MM.1S (cell line): ENCODE measurements around the gene KCNK10.

ENCODE experiments used
- DNase-seq: peaks from one replicate; pipeline ENCODE4 v3.0.0-alpha.2; 2015
- H2AFZ ChIP-seq: fragments of 300-600 bp; sonication (generic); 2 replicates; pipeline ENCODE4 v1.6.0; 2016; ENCODE audit warnings: antibody characterized with exemption, low read length
- H3F3A ChIP-seq: fragments of 300-600 bp; sonication (generic); 2 replicates; pipeline ENCODE4 v1.6.1; 2016; ENCODE audit warnings: mild to moderate bottlenecking, antibody characterized with exemption, low read length, moderate library complexity, mixed read lengths; ENCODE audit not compliant: insufficient read depth
- H3K27ac ChIP-seq: fragments of 300-600 bp; sonication (generic); 2 replicates; pipeline ENCODE4 v1.5.1; 2016; ENCODE audit warnings: mild to moderate bottlenecking, low read length
- H3K27me3 ChIP-seq: fragments of 300-600 bp; sonication (generic); replicated peaks from 2 replicates; pipeline ENCODE4 v1.6.0; 2016; ENCODE audit warnings: low read length; ENCODE audit not compliant: insufficient read depth
- H3K36me3 ChIP-seq: fragments of 300-600 bp; sonication (generic); replicated peaks from 2 replicates; pipeline ENCODE4 v1.6.1; 2016; ENCODE audit warnings: mild to moderate bottlenecking, low read length, mixed read lengths; ENCODE audit not compliant: insufficient read depth
- H3K4me1 ChIP-seq: fragments of 300-600 bp; sonication (generic); 2 replicates; pipeline ENCODE4 v1.6.1; 2016; ENCODE audit warnings: low read length, mixed read lengths
- H3K4me2 ChIP-seq: fragments of 300-600 bp; sonication (generic); 2 replicates; pipeline ENCODE4 v1.6.0; 2016; ENCODE audit warnings: low read depth, low read length
- H3K4me3 ChIP-seq: fragments of 300-600 bp; sonication (generic); 2 replicates; pipeline ENCODE4 v1.5.1; 2016; ENCODE audit warnings: low read length, mixed read lengths
- H3K79me2 ChIP-seq: fragments of 300-600 bp; sonication (generic); 2 replicates; pipeline ENCODE4 v1.6.1; 2016; ENCODE audit warnings: mixed run types, low read length, mixed read lengths
- H3K9ac ChIP-seq: fragments of 300-600 bp; sonication (generic); 2 replicates; pipeline ENCODE4 v1.6.1; 2016; ENCODE audit warnings: low read length, mixed read lengths
- H3K9me2 ChIP-seq: fragments of 300-600 bp; sonication (generic); replicated peaks from 2 replicates; pipeline ENCODE4 v1.6.1; 2016; ENCODE audit warnings: mild to moderate bottlenecking, low read length, mixed read lengths; ENCODE audit not compliant: insufficient read depth
- H3K9me3 ChIP-seq: fragments of 300-600 bp; sonication (generic); replicated peaks from 2 replicates; pipeline ENCODE4 v1.6.1; 2016; ENCODE audit warnings: mild to moderate bottlenecking, low read length, mixed read lengths; ENCODE audit not compliant: insufficient read depth
- H4K20me1 ChIP-seq: fragments of 300-600 bp; sonication (generic); 2 replicates; pipeline ENCODE4 v1.6.1; 2016; ENCODE audit warnings: mild to moderate bottlenecking, low read length, moderate library complexity, mixed read lengths; ENCODE audit not compliant: insufficient read depth
- EZH2 ChIP-seq: fragments of 300-600 bp; sonication (generic); optimal IDR thresholded peaks from 2 replicates; pipeline ENCODE3; 2017; ENCODE audit warnings: low read depth, mild to moderate bottlenecking, antibody characterized with exemption, low read length, mixed read lengths
- EZH2phosphoT487 ChIP-seq: fragments of 300-600 bp; sonication (generic); IDR thresholded peaks from 2 replicates; pipeline ENCODE4 v1.6.1; 2018; ENCODE audit warnings: antibody characterized with exemption, low read length
- TF ChIP-seq, protein P1 (sequence below): fragments of 300-600 bp; sonication (generic); IDR thresholded peaks from 2 replicates; pipeline ENCODE4 v1.5.1; 2016; ENCODE audit warnings: antibody characterized with exemption, low read length, mixed read lengths

Gene KCNK10

DNA sequence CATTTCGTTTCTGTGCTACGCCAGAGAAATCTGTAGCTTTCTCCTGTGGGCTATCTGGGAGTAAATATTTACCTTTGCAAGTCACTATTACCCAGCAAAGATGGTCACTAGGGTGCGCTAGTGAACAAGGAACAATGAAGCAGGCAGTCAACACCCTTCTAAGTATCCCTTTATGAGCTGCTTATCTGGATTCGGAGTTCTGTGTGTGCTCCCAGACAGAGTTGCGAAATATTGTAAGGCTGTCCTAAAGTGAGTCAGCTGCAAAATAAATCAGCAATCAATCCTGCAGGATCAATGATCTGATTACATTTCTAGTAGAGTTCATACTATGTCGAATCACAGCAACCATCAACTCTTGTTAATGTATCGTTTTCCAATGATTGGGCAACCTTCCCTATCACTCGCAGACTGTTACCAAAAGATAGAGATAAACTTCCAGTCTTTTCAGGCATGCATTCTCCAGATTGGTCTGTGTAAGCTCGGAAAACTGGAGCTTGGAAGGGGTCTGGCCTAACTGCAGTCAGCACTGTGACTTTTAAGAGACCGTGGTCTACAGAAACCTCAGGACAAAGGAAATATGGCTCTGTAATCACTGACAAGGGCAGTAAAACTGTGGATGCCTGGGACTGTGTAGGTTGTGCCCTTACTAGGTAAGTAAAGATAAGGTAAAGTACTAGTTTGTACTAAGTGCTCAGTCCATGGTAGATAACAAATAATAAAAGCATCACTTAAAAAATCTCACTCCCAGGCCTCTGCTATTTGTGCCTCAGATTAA is 133.5 kb downstream of the KCNK10 start:
- no peaks in the 10 kb centered on the region for H4K20me1 ChIP-seq
- no peaks in the 10 kb centered on the region for H3K9me3 ChIP-seq
- TF ChIP-seq EZH2phosphoT487 (no peak), EZH2 (no peak)
- TF ChIP-seq, protein P1, sequence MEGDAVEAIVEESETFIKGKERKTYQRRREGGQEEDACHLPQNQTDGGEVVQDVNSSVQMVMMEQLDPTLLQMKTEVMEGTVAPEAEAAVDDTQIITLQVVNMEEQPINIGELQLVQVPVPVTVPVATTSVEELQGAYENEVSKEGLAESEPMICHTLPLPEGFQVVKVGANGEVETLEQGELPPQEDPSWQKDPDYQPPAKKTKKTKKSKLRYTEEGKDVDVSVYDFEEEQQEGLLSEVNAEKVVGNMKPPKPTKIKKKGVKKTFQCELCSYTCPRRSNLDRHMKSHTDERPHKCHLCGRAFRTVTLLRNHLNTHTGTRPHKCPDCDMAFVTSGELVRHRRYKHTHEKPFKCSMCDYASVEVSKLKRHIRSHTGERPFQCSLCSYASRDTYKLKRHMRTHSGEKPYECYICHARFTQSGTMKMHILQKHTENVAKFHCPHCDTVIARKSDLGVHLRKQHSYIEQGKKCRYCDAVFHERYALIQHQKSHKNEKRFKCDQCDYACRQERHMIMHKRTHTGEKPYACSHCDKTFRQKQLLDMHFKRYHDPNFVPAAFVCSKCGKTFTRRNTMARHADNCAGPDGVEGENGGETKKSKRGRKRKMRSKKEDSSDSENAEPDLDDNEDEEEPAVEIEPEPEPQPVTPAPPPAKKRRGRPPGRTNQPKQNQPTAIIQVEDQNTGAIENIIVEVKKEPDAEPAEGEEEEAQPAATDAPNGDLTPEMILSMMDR, result peak; percentile 52
- H3K79me2 ChIP-seq, result no peaks in the 10 kb centered on the region
- H3K27ac ChIP-seq, result no peak overlapping the region
- 0 out of 2 replicates have a peak overlapping the region, but pooled peaks have one; percentile 45 for H2AFZ ChIP-seq
- no peak overlapping the region for H3K4me3 ChIP-seq
- H3K27me3 ChIP-seq, result no peaks in the 10 kb centered on the region
- no peaks in the 10 kb centered on the region for H3K4me1 ChIP-seq
- H3K4me2 ChIP-seq, result no peak overlapping the region
- H3K36me3 ChIP-seq, result no peaks in the 10 kb centered on the region
- no peaks in the 10 kb centered on the region for H3F3A ChIP-seq
- no peak overlapping the region for H3K9ac ChIP-seq
- H3K9me2 ChIP-seq, result no peaks in the 10 kb centered on the region
- DNase-seq, result peak; percentile 53

DNA sequence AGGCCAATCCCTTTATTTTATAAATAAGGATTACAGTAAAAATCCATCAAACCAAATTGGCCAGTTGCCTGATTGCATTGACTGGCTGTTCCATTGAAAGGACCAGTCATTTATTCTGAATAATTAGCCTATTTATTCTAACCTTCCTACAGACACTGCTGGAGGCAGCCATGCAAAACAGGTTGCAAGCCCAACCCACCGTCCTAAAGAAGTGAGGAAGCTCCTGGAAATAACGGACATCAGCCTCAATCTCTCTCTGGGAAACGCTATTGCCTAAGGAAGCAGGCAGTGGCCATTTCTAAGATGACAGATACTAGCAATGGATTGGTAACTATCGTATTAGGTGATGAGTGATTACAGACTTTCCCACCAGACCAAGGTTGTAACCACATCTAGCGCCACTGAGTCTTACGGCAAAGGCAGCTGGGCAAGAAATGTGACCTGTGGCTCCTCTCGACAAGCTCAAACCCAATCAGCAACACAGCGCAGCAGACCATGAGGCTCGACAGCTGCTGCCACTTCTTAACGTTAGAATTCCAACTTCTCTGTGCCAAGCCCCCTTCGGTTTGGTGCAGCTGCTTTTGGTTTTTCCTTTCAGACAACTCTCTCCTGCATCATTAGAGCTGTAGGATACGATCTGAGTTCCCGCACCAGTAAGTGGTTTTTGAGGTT is 134.2 kb downstream of the KCNK10 start:
- TF ChIP-seq, protein P1, result no peak
- TF ChIP-seq EZH2phosphoT487 (no peak), EZH2 (no peak)
- H3K36me3 ChIP-seq, result no peaks in the 10 kb centered on the region
- 0 out of 2 replicates have a peak overlapping the region, but pooled peaks have one; percentile 45 for H2AFZ ChIP-seq
- no peak for DNase-seq
- no peaks in the 10 kb centered on the region for H3K4me1 ChIP-seq
- H3K9ac ChIP-seq, result no peak overlapping the region
- no peaks in the 10 kb centered on the region for H3K27me3 ChIP-seq
- H3F3A ChIP-seq, result no peaks in the 10 kb centered on the region
- H3K9me2 ChIP-seq, result no peaks in the 10 kb centered on the region
- H3K4me2 ChIP-seq, result no peak overlapping the region
- no peak overlapping the region for H3K4me3 ChIP-seq
- H4K20me1 ChIP-seq, result no peaks in the 10 kb centered on the region
- H3K9me3 ChIP-seq, result no peaks in the 10 kb centered on the region
- no peaks in the 10 kb centered on the region for H3K79me2 ChIP-seq
- H3K27ac ChIP-seq, result no peak overlapping the region

DNA sequence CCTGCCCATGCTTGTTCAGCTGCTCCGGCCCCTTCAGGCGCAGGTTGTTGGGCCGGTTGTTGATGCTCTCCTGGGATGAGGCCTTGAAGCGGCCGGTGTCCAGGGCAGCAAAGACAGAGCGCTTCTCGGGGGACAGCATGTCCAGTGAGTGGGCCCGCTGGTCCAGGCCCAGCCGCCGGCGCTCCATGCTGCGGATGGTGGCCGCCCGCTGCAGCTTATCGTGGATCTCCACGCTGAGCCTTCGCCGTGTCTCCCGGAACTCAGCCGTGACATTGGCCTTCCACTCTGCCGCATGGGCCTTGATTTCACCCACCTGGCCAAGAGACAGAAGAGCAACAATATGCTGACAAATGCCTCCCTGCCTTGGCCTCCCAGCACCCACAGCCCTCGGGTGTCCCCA is 137.2 kb downstream of the KCNK10 start:
- DNase-seq, result no peak
- Histone ChIP-seq H3K9me2 (no peaks in the 10 kb centered on the region), H3F3A (no peaks in the 10 kb centered on the region), H3K79me2 (no peaks in the 10 kb centered on the region), H2AFZ (no peak overlapping the region), H3K9me3 (no peaks in the 10 kb centered on the region), H3K36me3 (no peaks in the 10 kb centered on the region), H4K20me1 (no peaks in the 10 kb centered on the region), H3K4me2 (no peak overlapping the region), H3K27ac (no peak overlapping the region), H3K27me3 (no peaks in the 10 kb centered on the region), H3K9ac (no peak overlapping the region), H3K4me3 (no peak overlapping the region), H3K4me1 (no peaks in the 10 kb centered on the region)
- TF ChIP-seq, protein P1, result no peak
- TF ChIP-seq EZH2, result no peak
- TF ChIP-seq EZH2phosphoT487, result no peak
